Measurements from ENCODE around the gene EP400.

DNA sequence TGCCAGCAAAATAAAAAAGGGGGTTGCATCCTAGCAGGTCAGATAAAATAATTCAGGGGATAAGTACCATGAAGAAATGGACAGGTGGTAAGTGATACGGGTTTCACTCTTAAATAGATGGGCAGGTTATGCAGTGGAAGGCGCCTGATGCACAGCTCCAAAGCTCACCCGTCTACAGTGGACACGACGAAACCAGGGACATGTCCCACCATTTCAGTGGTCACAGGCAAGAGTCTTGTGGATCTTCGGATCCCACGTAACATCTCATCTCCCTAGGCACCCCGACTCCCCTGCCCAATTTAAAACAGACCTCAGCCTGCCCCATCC is 133.8 kb downstream of the EP400 start:
- TF ChIP-seq, protein P1, sequence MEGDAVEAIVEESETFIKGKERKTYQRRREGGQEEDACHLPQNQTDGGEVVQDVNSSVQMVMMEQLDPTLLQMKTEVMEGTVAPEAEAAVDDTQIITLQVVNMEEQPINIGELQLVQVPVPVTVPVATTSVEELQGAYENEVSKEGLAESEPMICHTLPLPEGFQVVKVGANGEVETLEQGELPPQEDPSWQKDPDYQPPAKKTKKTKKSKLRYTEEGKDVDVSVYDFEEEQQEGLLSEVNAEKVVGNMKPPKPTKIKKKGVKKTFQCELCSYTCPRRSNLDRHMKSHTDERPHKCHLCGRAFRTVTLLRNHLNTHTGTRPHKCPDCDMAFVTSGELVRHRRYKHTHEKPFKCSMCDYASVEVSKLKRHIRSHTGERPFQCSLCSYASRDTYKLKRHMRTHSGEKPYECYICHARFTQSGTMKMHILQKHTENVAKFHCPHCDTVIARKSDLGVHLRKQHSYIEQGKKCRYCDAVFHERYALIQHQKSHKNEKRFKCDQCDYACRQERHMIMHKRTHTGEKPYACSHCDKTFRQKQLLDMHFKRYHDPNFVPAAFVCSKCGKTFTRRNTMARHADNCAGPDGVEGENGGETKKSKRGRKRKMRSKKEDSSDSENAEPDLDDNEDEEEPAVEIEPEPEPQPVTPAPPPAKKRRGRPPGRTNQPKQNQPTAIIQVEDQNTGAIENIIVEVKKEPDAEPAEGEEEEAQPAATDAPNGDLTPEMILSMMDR (conservative IDR thresholded peaks at IDR 0.05 in 1 of 2, IDR thresholded peaks at IDR 0.05 in 1 of 2; ENCODE audit: low read depth in 1 of 2, low read length in 2 of 2): no peak
- no peak for TF ChIP-seq EZH2 (IDR thresholded peaks at IDR 0.05; ENCODE audit: low read length, missing control alignments)
